DOHH2 (cell line): ENCODE results near the gene CEACAM4.

Source experiments
- CTCF ChIP-seq: fragments of 200-600 bp; sonication (generic); IDR thresholded peaks from one replicate; pipeline ENCODE4 v1.5.1; 2014; ENCODE audit warnings: antibody characterized with exemption, mild to moderate bottlenecking, low read depth, low read length; ENCODE audit not compliant: poor library complexity, severe bottlenecking
- EZH2phosphoT487 ChIP-seq: fragments of 200-600 bp; sonication (generic); IDR thresholded peaks from 2 replicates; pipeline ENCODE4 v1.6.1; 2017; ENCODE audit warnings: borderline replicate concordance, mild to moderate bottlenecking, antibody characterized with exemption, low read length, moderate library complexity, mixed read lengths

DNA sequence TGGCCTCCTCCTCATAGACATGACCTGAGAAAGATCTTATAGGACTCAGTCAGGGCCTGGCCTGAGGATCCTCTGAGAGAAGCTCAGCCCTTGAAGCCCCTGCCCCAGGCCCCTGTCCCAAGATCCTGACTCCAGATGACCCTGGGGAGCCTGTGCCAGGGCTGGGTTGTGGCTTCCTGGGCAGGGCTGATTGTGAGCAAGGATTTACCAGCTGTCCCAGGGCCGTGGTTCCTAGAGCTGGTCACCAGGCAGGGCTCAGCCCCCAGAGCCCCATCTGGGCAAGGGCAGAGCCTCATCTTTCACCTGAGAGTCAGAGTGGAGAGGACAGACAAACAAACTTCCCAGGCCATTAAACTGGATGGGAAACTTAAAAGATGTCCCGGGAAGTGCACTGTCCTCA lies 49.0 kb downstream of the CEACAM4 start:
- TF ChIP-seq CTCF (no peak), EZH2phosphoT487 (no peak)
